GM06990 (cell line): Measurements from ENCODE around the gene KCTD3.

Experiments used
- DNase-seq: peaks from one replicate; pipeline ENCODE4 v3.0.0-alpha.2; 2011; ENCODE audit not compliant: insufficient read length; ENCODE audit errors: extremely low read depth
- H3K27me3 ChIP-seq: replicated peaks from 2 replicates; pipeline ENCODE4 v1.6.0; 2011; ENCODE audit warnings: low read length; ENCODE audit not compliant: control insufficient read depth, insufficient read depth
- H3K36me3 ChIP-seq: 2 replicates; pipeline ENCODE4 v1.5.1; 2011; ENCODE audit warnings: low read length; ENCODE audit not compliant: control insufficient read depth, insufficient read depth
- H3K4me3 ChIP-seq: replicated peaks from 2 replicates; pipeline ENCODE4 v1.5.1; 2011; ENCODE audit warnings: low read depth, mild to moderate bottlenecking, control low read depth, low read length
- CTCF ChIP-seq: IDR thresholded peaks from 2 replicates; pipeline ENCODE4 v1.5.1; 2011; ENCODE audit warnings: low read length, control low read depth, mild to moderate bottlenecking, inconsistent platforms; ENCODE audit not compliant: insufficient read depth, poor library complexity, severe bottlenecking

KCTD3 gene

DNA sequence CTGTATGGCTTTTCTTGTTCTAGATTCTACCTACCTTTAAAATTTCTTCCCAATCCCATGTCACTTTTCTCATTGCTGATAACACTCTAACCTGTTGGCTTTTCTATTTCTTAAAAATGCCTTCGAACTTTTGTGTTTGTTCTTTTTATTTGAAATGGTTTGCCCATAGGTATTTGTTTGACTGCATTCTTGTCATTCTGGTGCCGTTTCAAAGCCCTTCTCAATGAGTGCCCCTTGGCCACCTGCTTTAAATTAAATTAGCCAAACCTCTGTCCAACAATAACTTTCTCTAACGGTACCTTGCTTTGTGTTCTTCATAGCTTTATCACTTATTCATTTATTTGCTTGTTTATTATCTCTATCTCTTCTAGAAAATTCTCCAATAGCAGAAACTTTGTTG lies 38.9 kb downstream of the KCTD3 start:
- Histone ChIP-seq H3K4me3 (no peak overlapping the region), H3K36me3 (no peaks in the 10 kb centered on the region; the same call in 1 of the 2 replicates), H3K27me3 (no peaks in the 10 kb centered on the region)
- DNase-seq, result no peak
- TF ChIP-seq CTCF, result no peak

- Histone ChIP-seq H3K4me3 (no peak overlapping the region), H3K27me3 (no peaks in the 10 kb centered on the region), H3K36me3 (no peaks in the 10 kb centered on the region; the same call in 1 of the 2 replicates)
- DNase-seq, result no peak
- peak; percentile 27 for TF ChIP-seq CTCF
These were observed 39.6 kb downstream of the KCTD3 start for GRCh38 chr1:215606564-215607168.

GRCh38 chr1:215607412-215607811 lies 40.3 kb downstream of the KCTD3 start:
- TF ChIP-seq CTCF, result no peak
- Histone ChIP-seq H3K4me3 (no peak overlapping the region), H3K27me3 (no peaks in the 10 kb centered on the region), H3K36me3 (no peaks in the 10 kb centered on the region; the same call in 1 of the 2 replicates)
- DNase-seq, result no peak

DNA sequence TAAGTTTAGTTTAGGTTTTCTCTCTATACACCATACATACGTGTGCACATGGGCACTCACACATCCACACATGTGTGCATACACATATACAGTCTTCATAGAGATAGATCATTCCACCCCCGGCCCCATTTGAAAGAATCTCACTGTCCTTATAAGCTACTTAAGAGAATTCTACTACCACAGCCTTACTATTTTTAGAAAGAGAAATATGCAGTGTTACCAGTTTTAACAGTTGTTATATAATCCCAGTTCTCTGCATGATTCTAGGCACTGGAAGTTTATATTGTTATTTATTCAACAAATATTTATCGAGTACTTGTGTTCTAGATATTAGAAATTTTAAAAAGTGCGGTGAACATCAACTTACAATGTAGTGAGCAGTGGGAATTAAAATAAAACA lies 41.5 kb downstream of the KCTD3 start:
- no peak for DNase-seq
- Histone ChIP-seq H3K27me3 (no peaks in the 10 kb centered on the region), H3K4me3 (no peak overlapping the region), H3K36me3 (no peaks in the 10 kb centered on the region; the same call in 1 of the 2 replicates)
- no peak for TF ChIP-seq CTCF

GRCh38 chr1:215612391-215612790 lies 45.3 kb downstream of the KCTD3 start:
- Histone ChIP-seq H3K36me3 (no peaks in the 10 kb centered on the region; the same call in 1 of the 2 replicates), H3K27me3 (no peaks in the 10 kb centered on the region), H3K4me3 (no peak overlapping the region)
- no peak for TF ChIP-seq CTCF
- DNase-seq, result no peak

DNA sequence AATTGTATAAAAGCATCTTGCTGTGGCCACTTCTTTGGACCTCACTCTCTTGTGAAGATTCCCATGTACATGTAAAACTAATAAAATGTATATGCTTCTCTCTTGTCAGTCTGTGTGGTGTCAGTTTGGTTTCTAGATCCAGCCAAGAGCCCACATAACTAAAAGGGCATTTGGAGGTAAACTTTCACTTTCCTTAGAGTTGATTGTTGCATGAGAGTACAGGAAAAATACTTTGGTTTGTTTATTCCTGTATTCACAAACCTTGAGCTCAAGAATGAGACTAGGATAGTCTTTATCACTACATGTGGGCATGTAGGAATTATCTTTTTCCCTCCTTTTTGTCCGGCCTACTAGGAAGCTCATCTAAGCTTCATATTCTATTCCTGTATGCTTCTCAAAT lies 50.9 kb downstream of the KCTD3 start:
- TF ChIP-seq CTCF, result no peak
- Histone ChIP-seq H3K27me3 (no peaks in the 10 kb centered on the region), H3K4me3 (no peak overlapping the region), H3K36me3 (peaks cover 1% of the 10 kb centered on the region)
- no peak for DNase-seq
